HG03066 (cell line): ENCODE results near the gene MYO1B.

Experiments used
- ATAC-seq: cut with Tn5 transposase; IDR thresholded peaks from one replicate; pipeline ENCODE4 v1.9.1; 2021; ENCODE audit warnings: low read depth; ENCODE audit not compliant: unreplicated experiment

The MYO1B gene

GRCh38 chr2:191295088-191295487 is 49.9 kb downstream of the MYO1B start:
- no peak for ATAC-seq

- ATAC-seq: no peak
Measured at GRCh38 chr2:191296083-191297006, 51.1 kb downstream of the MYO1B start.

- no peak for ATAC-seq
Measured at GRCh38 chr2:191297033-191297432, 51.8 kb downstream of the MYO1B start.

GRCh38 chr2:191298306-191298705 is 53.1 kb downstream of the MYO1B start:
- no peak for ATAC-seq

DNA sequence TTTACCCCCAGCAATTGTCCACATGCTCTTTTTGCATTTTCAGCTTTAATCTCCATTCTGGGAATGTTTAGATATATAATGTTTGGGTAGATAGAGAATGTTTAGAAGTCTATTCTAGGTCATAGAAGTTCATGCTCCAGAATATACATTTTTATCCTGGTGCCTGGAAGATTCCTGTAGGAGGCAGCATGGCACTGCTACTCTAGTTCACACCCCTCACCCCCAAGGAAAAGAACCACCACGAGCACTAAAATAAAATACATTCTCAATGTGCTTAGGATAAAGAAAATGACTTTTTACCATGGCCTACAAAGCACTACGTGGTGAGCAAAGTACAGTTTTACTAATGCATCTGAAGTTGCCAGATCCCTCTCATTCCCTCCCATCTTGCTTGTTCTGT is 53.8 kb downstream of the MYO1B start:
- ATAC-seq: no peak

DNA sequence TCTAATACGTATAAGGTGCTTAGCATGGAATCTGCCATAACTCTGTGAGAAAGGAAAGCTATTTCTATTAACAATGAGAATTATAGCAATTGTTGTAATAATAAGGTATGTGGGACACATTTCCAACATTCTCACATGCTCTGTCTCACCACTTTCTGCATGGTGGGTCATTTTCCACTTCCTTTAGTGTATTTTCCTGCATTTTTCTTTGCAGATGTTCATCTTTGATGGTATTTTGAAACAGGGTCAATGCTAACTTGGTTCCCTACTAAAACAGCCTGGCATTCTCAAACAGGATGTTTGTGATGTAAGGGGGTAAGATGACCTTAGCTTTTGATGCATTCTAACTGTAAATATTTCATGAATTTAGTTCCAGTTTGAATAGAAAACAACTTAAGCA is 54.7 kb downstream of the MYO1B start:
- no peak for ATAC-seq

GRCh38 chr2:191301971-191302370 is 56.8 kb downstream of the MYO1B start:
- ATAC-seq: no peak

DNA sequence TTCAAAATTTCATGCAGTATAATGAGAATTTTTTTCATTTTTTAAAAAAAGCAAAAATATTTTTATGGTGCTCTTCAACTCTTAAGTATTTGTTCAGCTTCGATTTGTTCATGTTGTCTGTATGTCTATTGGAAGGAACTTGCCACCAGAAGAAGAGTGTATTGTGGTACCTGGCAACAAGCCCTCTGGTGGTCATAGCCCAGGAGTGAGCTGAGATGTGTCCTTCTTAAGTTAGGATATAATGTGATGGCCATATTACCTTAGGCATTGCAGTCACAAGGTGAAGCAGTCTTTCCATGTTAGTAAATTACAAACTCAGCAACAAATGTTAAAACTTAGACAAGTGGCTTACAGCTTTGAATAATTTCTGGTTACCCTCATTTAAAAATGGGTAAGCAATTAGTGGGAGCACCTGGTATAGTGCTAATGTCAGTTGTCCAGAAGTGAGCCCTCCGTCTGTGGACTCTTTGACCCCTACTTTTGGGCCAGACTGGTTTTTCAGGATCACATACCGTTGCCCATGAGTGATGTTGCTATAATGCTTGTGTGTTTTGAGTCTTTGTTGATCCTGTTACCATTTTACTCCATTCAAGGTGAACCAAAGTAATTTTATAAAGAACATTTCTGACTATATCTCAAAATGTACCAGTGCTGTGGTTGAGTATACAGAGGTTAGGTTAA is 57.4 kb downstream of the MYO1B start:
- ATAC-seq: no peak

DNA sequence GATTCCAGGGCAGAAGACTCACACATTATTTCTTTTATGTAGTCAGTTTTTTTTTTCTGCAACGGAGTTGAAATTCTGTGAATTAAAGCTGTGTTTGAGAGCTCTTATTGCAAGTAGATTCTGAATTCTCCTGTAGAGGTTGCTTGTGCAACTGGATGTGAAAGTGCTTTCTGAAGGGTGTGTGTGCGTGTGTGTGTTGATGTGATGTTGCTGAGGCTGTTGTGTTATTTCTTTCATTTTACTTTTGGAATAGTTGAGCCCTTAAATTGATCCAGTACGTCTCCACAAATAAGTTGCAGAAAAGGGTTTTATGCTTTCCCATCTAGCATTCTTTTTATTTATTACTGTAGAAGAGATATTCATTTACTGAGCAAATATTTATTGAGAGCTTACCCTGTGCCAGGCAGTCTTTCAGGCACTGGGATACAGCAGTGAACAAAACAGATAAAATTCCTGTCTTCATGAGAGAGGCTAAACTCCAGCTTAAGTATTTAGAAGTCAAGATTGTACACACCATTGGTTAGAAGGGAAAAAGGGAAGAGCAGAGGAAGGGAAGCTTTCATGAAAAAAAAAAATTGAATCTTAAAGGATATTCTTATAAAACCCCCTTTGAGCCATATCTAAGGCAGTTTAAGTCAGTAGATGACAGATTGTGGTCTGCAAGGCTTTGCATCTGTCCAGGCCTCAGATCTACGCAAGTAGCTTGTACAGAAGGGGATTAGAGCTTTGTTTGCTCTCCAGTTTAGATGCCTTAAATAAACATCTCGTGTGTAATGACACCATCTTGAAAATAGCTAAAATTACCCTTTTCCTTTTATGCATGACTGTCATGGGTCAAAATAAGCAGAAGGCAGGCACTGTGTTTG is 58.2 kb downstream of the MYO1B start:
- ATAC-seq: no peak

DNA sequence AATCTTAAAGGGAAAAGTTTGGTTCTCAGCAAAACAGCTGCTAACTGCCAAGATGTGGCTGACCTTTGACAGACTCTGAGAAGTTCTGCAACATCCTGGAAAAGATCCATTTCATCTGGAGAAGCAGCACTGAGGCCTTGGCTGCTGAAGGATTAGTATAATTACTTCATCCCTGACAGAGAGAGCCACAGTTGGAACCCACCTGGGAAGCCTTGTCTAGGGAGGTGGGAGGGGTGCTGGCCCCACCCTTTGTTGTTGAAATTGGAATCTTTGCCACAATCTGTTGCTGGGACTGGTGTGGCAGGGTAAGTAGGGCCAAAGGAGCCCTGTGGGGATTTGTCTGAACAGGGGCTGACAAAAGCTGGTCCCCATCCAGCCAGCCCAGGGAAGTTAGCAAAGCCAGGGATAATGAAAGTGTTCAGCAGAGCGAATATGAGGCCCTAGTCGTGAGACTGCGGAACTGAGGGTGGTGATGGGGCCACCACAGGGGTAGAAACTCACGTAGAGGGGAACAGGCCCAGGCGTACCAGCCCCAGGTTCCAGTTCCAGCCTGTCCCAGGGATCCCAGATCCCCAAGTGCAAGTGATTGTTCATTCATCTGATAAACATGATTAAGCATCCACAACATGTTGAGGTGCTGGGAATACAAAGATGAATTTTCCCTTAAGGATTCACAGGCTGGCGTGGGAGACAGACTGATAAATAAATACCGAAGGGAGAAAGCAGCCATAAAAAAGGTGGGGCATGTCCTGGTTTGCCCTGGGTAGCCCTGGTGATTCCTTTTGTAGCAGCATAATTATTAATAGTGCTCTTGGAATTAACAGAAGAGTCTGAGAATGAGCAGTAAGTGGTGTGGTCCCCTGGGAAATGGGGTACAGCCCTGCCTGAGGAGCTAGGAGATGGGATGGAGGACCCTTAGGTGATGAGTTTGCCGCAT is 60.0 kb downstream of the MYO1B start:
- ATAC-seq: no peak

DNA sequence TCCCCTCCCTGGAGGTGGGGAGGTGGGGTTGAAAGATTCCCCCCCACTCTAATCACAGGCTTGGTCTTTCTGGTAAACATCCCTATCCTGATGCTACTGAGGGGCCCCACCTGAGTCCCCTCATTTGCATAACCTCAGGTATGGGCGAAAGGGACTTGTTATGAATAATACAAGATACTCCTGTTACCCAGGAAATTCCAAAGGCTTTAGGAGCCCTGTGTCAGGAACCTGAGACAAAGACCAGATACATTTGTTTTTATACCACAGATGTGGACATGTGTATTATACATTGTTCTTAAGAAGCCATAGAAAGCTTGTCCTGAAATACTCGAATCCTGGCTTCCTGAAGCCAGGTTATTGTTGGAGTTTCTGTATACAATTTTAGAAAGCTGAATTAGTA is 62.8 kb downstream of the MYO1B start:
- ATAC-seq: no peak

- ATAC-seq: no peak
Measured at GRCh38 chr2:191311156-191311555, 66.0 kb downstream of the MYO1B start.

GRCh38 chr2:191311627-191312026 is 66.4 kb downstream of the MYO1B start:
- ATAC-seq: no peak

DNA sequence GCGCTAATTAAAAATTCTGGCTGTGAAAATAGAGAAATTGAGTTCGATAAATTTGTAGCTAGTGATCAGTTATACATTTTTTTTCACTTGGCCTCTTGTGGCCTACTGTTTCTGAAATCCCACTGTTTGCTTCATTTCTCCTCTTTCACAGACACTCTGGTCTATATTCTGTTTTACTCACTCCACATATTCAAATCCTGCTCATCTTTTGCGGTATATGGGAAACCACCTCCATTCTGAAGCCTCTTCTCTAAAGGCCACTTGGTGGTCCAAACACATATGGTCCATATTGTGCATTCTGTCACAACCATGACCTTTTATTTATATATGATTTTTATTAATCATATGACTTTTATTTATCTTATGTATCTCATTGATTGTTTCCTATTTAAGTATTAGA is 67.0 kb downstream of the MYO1B start:
- no peak for ATAC-seq

DNA sequence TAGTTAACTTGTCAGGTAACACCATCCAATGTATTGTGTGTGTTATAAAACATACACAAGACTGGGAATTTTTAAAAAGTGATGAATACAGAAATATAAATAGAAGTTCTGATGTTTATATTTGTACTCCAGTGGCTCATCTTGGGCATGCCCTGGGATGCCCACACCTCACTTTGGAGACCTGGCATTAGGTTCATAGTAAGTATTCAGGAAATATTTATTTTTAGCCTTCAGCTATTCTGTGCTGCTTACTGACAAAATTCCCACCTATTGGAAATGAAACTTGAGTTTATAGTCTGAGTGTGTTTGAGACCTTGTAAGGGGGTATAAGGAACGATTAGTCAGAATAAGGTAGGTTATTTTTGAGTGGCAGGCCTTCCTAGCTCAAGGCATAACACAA is 67.5 kb downstream of the MYO1B start:
- ATAC-seq: no peak

DNA sequence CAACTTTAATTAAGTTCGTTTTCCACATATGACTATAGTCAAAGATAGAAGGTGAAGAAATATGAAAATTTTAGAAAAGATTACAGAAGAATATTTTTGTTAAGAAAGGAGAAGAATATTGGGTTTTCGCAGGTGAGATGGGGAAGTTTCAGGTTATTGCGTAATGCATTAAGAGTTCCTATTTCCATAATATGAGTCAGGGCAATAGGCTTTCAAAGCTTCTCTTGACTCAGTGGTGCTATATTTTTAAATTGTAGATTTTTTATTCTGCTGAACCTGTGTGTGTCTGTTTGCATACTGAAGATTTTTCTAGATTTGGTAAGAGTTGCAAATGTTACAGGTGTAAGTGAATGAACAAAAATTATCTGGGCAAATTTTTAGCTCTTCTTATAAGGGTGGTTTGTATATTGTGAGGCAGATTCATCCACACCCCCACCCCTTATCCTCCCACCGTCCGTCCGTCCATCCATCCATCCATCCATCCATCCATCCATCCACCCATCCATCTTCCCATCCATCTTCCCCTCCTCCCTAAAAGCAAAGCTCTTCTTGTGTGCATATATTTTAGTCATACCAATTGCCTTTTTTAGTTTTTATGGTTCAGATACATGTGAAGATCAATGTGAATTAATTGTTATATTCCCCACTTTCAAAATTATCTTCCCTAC is 69.6 kb downstream of the MYO1B start:
- ATAC-seq: no peak

GRCh38 chr2:191315365-191315752 is 70.2 kb downstream of the MYO1B start:
- no peak for ATAC-seq

DNA sequence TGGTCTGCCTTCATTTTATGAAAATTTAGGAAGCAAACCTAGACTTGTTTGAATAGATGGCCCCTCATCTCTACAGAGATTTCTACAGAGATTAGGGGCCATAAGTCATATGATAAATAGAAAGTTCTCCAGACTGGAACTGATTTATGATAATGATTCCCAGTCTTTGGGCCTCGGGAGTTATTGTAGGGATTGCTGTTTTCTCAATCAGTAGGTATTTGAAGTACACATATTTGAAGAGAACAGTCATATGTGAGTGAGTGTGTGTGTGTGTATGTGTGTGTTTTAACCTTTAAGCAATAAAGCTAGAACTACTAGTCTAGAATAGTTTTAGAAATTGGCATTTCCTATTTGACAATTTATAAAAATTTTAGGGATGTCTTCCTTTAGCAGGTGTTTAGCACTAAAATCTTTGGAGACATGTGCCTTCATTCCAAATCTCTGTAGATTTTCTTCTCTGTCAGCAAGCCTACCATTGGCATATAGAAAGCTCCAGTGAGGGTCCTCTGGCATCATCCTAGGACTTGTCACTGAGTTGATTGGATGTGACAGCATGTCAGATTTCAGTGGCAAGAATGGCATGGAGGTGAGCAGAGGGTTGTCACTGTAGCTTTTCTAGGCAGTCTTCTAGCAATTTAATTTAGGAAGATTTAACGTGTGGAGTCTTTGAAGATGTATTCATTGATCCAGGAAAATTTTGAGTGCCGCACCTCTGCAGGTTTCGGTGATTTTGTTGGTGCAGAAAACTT is 71.2 kb downstream of the MYO1B start:
- no peak for ATAC-seq
